Measurements from ENCODE around the gene PDSS2. TPM values are rescaled to one million over a fixed set of nuclear protein-coding genes. Genes with fewer than 3 reads are reported as not detected.

Gene PDSS2
- total RNA-seq, 1 donor from 2014 or later, result 6.5 TPM

- no peaks in the 10 kb centered on the region for H3K36me3 Mint-ChIP-seq (ENCODE audit: unreplicated experiment)
- peaks cover 11% of the 10 kb centered on the region for H3K9me3 Mint-ChIP-seq (ENCODE audit: unreplicated experiment)
- peaks cover 17% of the 10 kb centered on the region for H3K27me3 Mint-ChIP-seq (ENCODE audit: unreplicated experiment)
- peak overlapping the region; percentile 76 for H3K27ac Mint-ChIP-seq (ENCODE audit: unreplicated experiment)
- no peak overlapping the region for H3K4me3 Mint-ChIP-seq (ENCODE audit: unreplicated experiment)
- DNase-seq, result peak; percentile 79
- peaks cover 23% of the 10 kb centered on the region for H3K4me1 Mint-ChIP-seq (ENCODE audit: low read depth, unreplicated experiment)
- TF ChIP-seq CTCF (IDR thresholded peaks at IDR 0.05; ENCODE audit: partially characterized antibody, unreplicated experiment), result no peak
Observed at GRCh38 chr6:107491138-107491609, 31.8 kb upstream of the PDSS2 start.

- H3K4me1 Mint-ChIP-seq (ENCODE audit: low read depth, unreplicated experiment), result peaks cover 20% of the 10 kb centered on the region
- no peaks in the 10 kb centered on the region for H3K36me3 Mint-ChIP-seq (ENCODE audit: unreplicated experiment)
- TF ChIP-seq CTCF (IDR thresholded peaks at IDR 0.05; ENCODE audit: partially characterized antibody, unreplicated experiment), result no peak
- H3K27me3 Mint-ChIP-seq (ENCODE audit: unreplicated experiment), result peaks cover 17% of the 10 kb centered on the region
- peaks cover 11% of the 10 kb centered on the region for H3K9me3 Mint-ChIP-seq (ENCODE audit: unreplicated experiment)
- DNase-seq, result no peak
- peak overlapping the region; percentile 80 for H3K27ac Mint-ChIP-seq (ENCODE audit: unreplicated experiment)
- H3K4me3 Mint-ChIP-seq (ENCODE audit: unreplicated experiment), result no peak overlapping the region
Observed at GRCh38 chr6:107490566-107491137, 31.3 kb upstream of the PDSS2 start.

- Mint-ChIP-seq H3K27ac (ENCODE audit: unreplicated experiment) (peak within 1 kb of the TSS; percentile 95), H3K36me3 (ENCODE audit: unreplicated experiment) (no peaks in the 10 kb centered on the region), H3K27me3 (ENCODE audit: unreplicated experiment) (peaks cover 17% of the 10 kb centered on the region), H3K4me1 (ENCODE audit: low read depth, unreplicated experiment) (peaks cover 14% of the 10 kb centered on the region), H3K4me3 (ENCODE audit: unreplicated experiment) (peak within 1 kb of the TSS; percentile 100), H3K9me3 (ENCODE audit: unreplicated experiment) (peaks cover 11% of the 10 kb centered on the region)
- no peak for TF ChIP-seq CTCF (IDR thresholded peaks at IDR 0.05; ENCODE audit: partially characterized antibody, unreplicated experiment)
- peak; percentile 83 for DNase-seq
Observed at GRCh38 chr6:107489636-107490565, 30.5 kb upstream of the PDSS2 start, which contains the start of gene SOBP. SOBP (plus strand) TSS chr6:107490117; CDS start chr6:107490617, 500 bp downstream.

GRCh38 chr6:107488875-107489635, 29.7 kb upstream of the PDSS2 start:
- peaks cover 17% of the 10 kb centered on the region for H3K27me3 Mint-ChIP-seq (ENCODE audit: unreplicated experiment)
- peak overlapping the region; percentile 95 for H3K27ac Mint-ChIP-seq (ENCODE audit: unreplicated experiment)
- no peaks in the 10 kb centered on the region for H3K36me3 Mint-ChIP-seq (ENCODE audit: unreplicated experiment)
- TF ChIP-seq CTCF (IDR thresholded peaks at IDR 0.05; ENCODE audit: partially characterized antibody, unreplicated experiment), result no peak
- DNase-seq, result peak; percentile 69
- H3K9me3 Mint-ChIP-seq (ENCODE audit: unreplicated experiment), result peaks cover 11% of the 10 kb centered on the region
- H3K4me1 Mint-ChIP-seq (ENCODE audit: low read depth, unreplicated experiment), result peaks cover 12% of the 10 kb centered on the region
- H3K4me3 Mint-ChIP-seq (ENCODE audit: unreplicated experiment), result peak overlapping the region; percentile 100

Data from glutamatergic neuron (in vitro differentiated cells).